Measurements from ENCODE around the gene NLN.
A peak's percentile ranks its signal among the peaks of the same experiment; 100 is the strongest.

NLN gene

GRCh38 chr5:65797481-65797880 lies 75.5 kb downstream of the NLN start:
- TF ChIP-seq CTCF (IDR thresholded peaks at IDR 0.05; ENCODE audit: low read depth, low read length) = no peak
- in situ Hi-C loops (cut with HindIII; ENCODE audit: low sequenced_read_pairs) = no loop called here
- no peak for DNase-seq (ENCODE audit: low read depth, low spot score)
- no peak overlapping the region for H3K4me3 ChIP-seq (ENCODE audit: low read depth, low read length)

- no peak for TF ChIP-seq CTCF (IDR thresholded peaks at IDR 0.05; ENCODE audit: low read depth, low read length)
- in situ Hi-C loops (cut with HindIII; ENCODE audit: low sequenced_read_pairs) = no loop called here
- no peak for DNase-seq (ENCODE audit: low read depth, low spot score)
- no peak overlapping the region for H3K4me3 ChIP-seq (ENCODE audit: low read depth, low read length)
Observed at GRCh38 chr5:65799857-65800256, 77.9 kb downstream of the NLN start.

- no peak for DNase-seq (ENCODE audit: low read depth, low spot score)
- H3K4me3 ChIP-seq (ENCODE audit: low read depth, low read length) = no peak overlapping the region
- in situ Hi-C loops (cut with HindIII; ENCODE audit: low sequenced_read_pairs) = no loop called here
- TF ChIP-seq CTCF (IDR thresholded peaks at IDR 0.05; ENCODE audit: low read depth, low read length) = no peak
Observed at GRCh38 chr5:65800775-65801174, 78.8 kb downstream of the NLN start.

GRCh38 chr5:65801352-65801783 lies 79.4 kb downstream of the NLN start:
- no peak overlapping the region for H3K4me3 ChIP-seq (ENCODE audit: low read depth, low read length)
- TF ChIP-seq CTCF (IDR thresholded peaks at IDR 0.05; ENCODE audit: low read depth, low read length) = no peak
- in situ Hi-C loops (cut with HindIII; ENCODE audit: low sequenced_read_pairs) = no loop called here
- peak; percentile 86 for DNase-seq (ENCODE audit: low read depth, low spot score)

- in situ Hi-C loops (cut with HindIII; ENCODE audit: low sequenced_read_pairs) = no loop called here
- H3K4me3 ChIP-seq (ENCODE audit: low read depth, low read length) = no peak overlapping the region
- DNase-seq (ENCODE audit: low read depth, low spot score) = no peak
- TF ChIP-seq CTCF (IDR thresholded peaks at IDR 0.05; ENCODE audit: low read depth, low read length) = no peak
Observed at GRCh38 chr5:65802080-65802479, 80.1 kb downstream of the NLN start.

- TF ChIP-seq CTCF (IDR thresholded peaks at IDR 0.05; ENCODE audit: low read depth, low read length) = no peak
- no peak overlapping the region for H3K4me3 ChIP-seq (ENCODE audit: low read depth, low read length)
- in situ Hi-C loops (cut with HindIII; ENCODE audit: low sequenced_read_pairs) = no loop called here
- no peak for DNase-seq (ENCODE audit: low read depth, low spot score)
Observed at GRCh38 chr5:65802820-65803219, 80.8 kb downstream of the NLN start.

Data from astrocyte of the spinal cord (primary cell).